Measurements from ENCODE around the gene H1-8. TPM values are rescaled to one million over a fixed set of nuclear protein-coding genes. Genes with fewer than 3 reads are reported as not detected.

Gene H1-8
- total RNA-seq, 1 experiment from 2014 or later = not detected

GRCh38 chr3:129590215-129590614 lies 47.2 kb downstream of the H1-8 start:
- Histone ChIP-seq H3K4me1 (ENCODE audit: control insufficient read depth in 1 of 2, insufficient read depth in 2 of 2, low read length in 2 of 2) (no peaks in the 10 kb centered on the region), H3K9me2 (ENCODE audit: insufficient read depth) (no peaks in the 10 kb centered on the region), H3K27ac (ENCODE audit: low read depth, low read length) (no peak overlapping the region), H4K20me1 (ENCODE audit: insufficient read depth) (no peaks in the 10 kb centered on the region), H3K79me2 (ENCODE audit: insufficient read depth, low read length) (peaks cover 6% of the 10 kb centered on the region; the same call in 1 of the 2 replicates), H3K4me3 (replicated peaks in 1 of 2; ENCODE audit: low read depth in 1 of 2, low read length in 2 of 2) (no peak overlapping the region), H3K27me3 (ENCODE audit: insufficient read depth, low read length) (no peaks in the 10 kb centered on the region), H3K4me2 (ENCODE audit: low read length) (no peak overlapping the region), H2AFZ (ENCODE audit: low read depth, low read length, poor library complexity, severe bottlenecking) (no peak overlapping the region), H3K36me3 (ENCODE audit: control insufficient read depth in 1 of 2, insufficient read depth in 2 of 2, low read length in 2 of 2) (no peaks in the 10 kb centered on the region; a peak in 1 of 4 replicates), H3K9me3 (ENCODE audit: control insufficient read depth in 1 of 2, insufficient read depth in 1 of 2, low read depth in 1 of 2, low read length in 2 of 2) (no peaks in the 10 kb centered on the region), H3K9ac (ENCODE audit: low read length) (no peak overlapping the region)
- TF ChIP-seq, protein P1, sequence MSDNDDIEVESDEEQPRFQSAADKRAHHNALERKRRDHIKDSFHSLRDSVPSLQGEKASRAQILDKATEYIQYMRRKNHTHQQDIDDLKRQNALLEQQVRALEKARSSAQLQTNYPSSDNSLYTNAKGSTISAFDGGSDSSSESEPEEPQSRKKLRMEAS (IDR thresholded peaks at IDR 0.05) = no peak
- TF ChIP-seq ZNF274 (IDR thresholded peaks at IDR 0.05; ENCODE audit: low read depth, low read length) (no peak), EGR1 (IDR thresholded peaks at IDR 0.05; ENCODE audit: low read depth) (no peak), SIN3A (IDR thresholded peaks at IDR 0.05; ENCODE audit: low read depth) (no peak), ZBTB33 (IDR thresholded peaks at IDR 0.05; ENCODE audit: extremely low read depth, insufficient replicate concordance, low read length) (no peak), JUND (IDR thresholded peaks at IDR 0.05) (no peak), RAD21 (IDR thresholded peaks at IDR 0.05; ENCODE audit: low read depth) (no peak), CTCF (IDR thresholded peaks at IDR 0.05 in 2 of 3, conservative IDR thresholded peaks at IDR 0.05 in 1 of 3; ENCODE audit: borderline replicate concordance in 1 of 3, insufficient read depth in 1 of 3, low read depth in 2 of 3, low read length in 2 of 3) (no peak), SP1 (IDR thresholded peaks at IDR 0.05; ENCODE audit: low read depth) (no peak), YY1 (IDR thresholded peaks at IDR 0.05; ENCODE audit: extremely low read depth, insufficient replicate concordance, low read depth, low read length) (no peak)
- TF ChIP-seq, protein P2, sequence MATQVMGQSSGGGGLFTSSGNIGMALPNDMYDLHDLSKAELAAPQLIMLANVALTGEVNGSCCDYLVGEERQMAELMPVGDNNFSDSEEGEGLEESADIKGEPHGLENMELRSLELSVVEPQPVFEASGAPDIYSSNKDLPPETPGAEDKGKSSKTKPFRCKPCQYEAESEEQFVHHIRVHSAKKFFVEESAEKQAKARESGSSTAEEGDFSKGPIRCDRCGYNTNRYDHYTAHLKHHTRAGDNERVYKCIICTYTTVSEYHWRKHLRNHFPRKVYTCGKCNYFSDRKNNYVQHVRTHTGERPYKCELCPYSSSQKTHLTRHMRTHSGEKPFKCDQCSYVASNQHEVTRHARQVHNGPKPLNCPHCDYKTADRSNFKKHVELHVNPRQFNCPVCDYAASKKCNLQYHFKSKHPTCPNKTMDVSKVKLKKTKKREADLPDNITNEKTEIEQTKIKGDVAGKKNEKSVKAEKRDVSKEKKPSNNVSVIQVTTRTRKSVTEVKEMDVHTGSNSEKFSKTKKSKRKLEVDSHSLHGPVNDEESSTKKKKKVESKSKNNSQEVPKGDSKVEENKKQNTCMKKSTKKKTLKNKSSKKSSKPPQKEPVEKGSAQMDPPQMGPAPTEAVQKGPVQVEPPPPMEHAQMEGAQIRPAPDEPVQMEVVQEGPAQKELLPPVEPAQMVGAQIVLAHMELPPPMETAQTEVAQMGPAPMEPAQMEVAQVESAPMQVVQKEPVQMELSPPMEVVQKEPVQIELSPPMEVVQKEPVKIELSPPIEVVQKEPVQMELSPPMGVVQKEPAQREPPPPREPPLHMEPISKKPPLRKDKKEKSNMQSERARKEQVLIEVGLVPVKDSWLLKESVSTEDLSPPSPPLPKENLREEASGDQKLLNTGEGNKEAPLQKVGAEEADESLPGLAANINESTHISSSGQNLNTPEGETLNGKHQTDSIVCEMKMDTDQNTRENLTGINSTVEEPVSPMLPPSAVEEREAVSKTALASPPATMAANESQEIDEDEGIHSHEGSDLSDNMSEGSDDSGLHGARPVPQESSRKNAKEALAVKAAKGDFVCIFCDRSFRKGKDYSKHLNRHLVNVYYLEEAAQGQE (IDR thresholded peaks at IDR 0.05; ENCODE audit: low read depth) = no peak
- intact Hi-C loops (cut with micrococcal nuclease) = no loop called here
- ChIA-PET CTCF (no interaction called here), POLR2A (no interaction called here), RAD21 (ENCODE audit: low non-redundant PET in 1 of 2, low total read pairs in 2 of 2, uncharacterized antibody in 2 of 2, unreplicated experiment in 2 of 2) (no interaction called here)
- no TSS peak for BruUV-seq (replicated peaks)
- no peak for ATAC-seq
- DNase-seq (ENCODE audit: low read depth, low spot score) = no peak
